DOHH2 (cell line): Measurements from ENCODE around the gene NDE1.

Source experiments
- EZH2phosphoT487 ChIP-seq: fragments of 200-600 bp; sonication (generic); IDR thresholded peaks from 2 replicates; pipeline ENCODE4 v1.6.1; 2017; ENCODE audit warnings: borderline replicate concordance, mild to moderate bottlenecking, antibody characterized with exemption, low read length, moderate library complexity, mixed read lengths
- TF ChIP-seq, protein P1 (sequence below): fragments of 200-600 bp; sonication (generic); IDR thresholded peaks from one replicate; pipeline ENCODE4 v1.5.1; 2014; ENCODE audit warnings: antibody characterized with exemption, mild to moderate bottlenecking, low read depth, low read length; ENCODE audit not compliant: poor library complexity, severe bottlenecking

DNA sequence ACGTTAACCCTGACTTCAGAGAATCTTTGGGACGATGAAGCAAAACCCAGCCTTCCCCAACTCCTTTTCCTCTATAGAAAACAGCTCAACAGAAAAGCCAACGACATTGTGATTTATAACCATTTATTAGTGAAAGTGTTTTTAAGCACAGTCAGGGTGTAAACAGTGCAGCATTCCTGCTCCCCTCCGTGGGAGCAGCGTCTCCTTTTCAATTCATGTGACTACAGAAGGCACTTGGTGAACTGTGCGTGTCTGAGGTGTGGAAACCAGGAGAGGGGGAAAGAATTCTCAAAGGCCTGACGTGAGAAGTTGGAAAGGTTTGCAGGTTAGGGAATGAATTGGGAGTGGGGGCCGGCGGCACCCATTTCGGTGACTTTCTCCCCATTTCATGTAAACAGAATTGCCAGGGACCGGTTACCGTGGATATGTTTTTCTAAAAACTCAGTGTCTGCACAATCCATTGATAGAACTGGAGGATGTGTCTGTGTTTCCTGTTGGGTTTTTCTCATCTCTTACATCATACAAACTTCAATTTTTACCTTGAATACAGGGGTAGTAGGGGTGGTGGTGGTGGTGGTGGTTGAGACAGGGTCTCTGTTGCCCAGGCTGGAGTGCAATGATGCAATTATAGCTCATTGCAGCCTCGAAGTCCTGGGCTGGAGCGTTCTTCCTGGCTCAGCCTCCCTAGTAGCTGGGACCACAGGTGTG is 53.1 kb downstream of the NDE1 start:
- TF ChIP-seq, protein P1, sequence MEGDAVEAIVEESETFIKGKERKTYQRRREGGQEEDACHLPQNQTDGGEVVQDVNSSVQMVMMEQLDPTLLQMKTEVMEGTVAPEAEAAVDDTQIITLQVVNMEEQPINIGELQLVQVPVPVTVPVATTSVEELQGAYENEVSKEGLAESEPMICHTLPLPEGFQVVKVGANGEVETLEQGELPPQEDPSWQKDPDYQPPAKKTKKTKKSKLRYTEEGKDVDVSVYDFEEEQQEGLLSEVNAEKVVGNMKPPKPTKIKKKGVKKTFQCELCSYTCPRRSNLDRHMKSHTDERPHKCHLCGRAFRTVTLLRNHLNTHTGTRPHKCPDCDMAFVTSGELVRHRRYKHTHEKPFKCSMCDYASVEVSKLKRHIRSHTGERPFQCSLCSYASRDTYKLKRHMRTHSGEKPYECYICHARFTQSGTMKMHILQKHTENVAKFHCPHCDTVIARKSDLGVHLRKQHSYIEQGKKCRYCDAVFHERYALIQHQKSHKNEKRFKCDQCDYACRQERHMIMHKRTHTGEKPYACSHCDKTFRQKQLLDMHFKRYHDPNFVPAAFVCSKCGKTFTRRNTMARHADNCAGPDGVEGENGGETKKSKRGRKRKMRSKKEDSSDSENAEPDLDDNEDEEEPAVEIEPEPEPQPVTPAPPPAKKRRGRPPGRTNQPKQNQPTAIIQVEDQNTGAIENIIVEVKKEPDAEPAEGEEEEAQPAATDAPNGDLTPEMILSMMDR: no peak
- TF ChIP-seq EZH2phosphoT487: no peak
